ENCODE results near the gene TOR1AIP2.

TOR1AIP2 gene

GRCh38 chr1:179877586-179878265, at the start of gene TOR1AIP2:
Gene TOR1AIP2 (minus strand): TSS chr1:179877803. CDS start chr1:179852665, 25,138 bp downstream.
- peak; percentile 76 to 90 (median 82) for DNase-seq (ENCODE audit: low read depth in 3 of 3)

- DNase-seq (ENCODE audit: low read depth in 3 of 3): no peak
Observed at GRCh38 chr1:179926850-179927205, 49.2 kb upstream of the TOR1AIP2 start.

GRCh38 chr1:179925922-179926849, 48.6 kb upstream of the TOR1AIP2 start:
- no peak for DNase-seq (ENCODE audit: low read depth in 3 of 3)

- DNase-seq (ENCODE audit: low read depth in 3 of 3): no peak
Observed at GRCh38 chr1:179925302-179925701, 47.7 kb upstream of the TOR1AIP2 start.

- no peak for DNase-seq (ENCODE audit: low read depth in 3 of 3)
Observed at GRCh38 chr1:179924268-179924667, 46.7 kb upstream of the TOR1AIP2 start.

- no peak for DNase-seq (ENCODE audit: low read depth in 3 of 3)
Observed at GRCh38 chr1:179923029-179923428, 45.4 kb upstream of the TOR1AIP2 start.

- no peak for DNase-seq (ENCODE audit: low read depth in 3 of 3)
Observed at GRCh38 chr1:179921981-179922872, 44.6 kb upstream of the TOR1AIP2 start.

GRCh38 chr1:179921472-179921871, 43.9 kb upstream of the TOR1AIP2 start:
- no peak for DNase-seq (ENCODE audit: low read depth in 3 of 3)

- no peak for DNase-seq (ENCODE audit: low read depth in 3 of 3)
Observed at GRCh38 chr1:179917601-179918429, 40.2 kb upstream of the TOR1AIP2 start.

- no peak for DNase-seq (ENCODE audit: low read depth in 3 of 3)
Observed at GRCh38 chr1:179911812-179912211, 34.2 kb upstream of the TOR1AIP2 start.

- no peak for DNase-seq (ENCODE audit: low read depth in 3 of 3)
Observed at GRCh38 chr1:179910934-179911333, 33.3 kb upstream of the TOR1AIP2 start.

GRCh38 chr1:179889589-179889988, 12.0 kb upstream of the TOR1AIP2 start:
- DNase-seq (ENCODE audit: low read depth in 3 of 3): no peak

GRCh38 chr1:179888071-179888470, 10.5 kb upstream of the TOR1AIP2 start:
- DNase-seq (ENCODE audit: low read depth in 3 of 3): no peak

GRCh38 chr1:179883745-179884138, 6.1 kb upstream of the TOR1AIP2 start:
- peak; percentile 25 to 53 (median 44) for DNase-seq (ENCODE audit: low read depth in 3 of 3)

- peak in 1 of 3 experiments; percentile 5 for DNase-seq (ENCODE audit: low read depth in 3 of 3)
Observed at GRCh38 chr1:179883040-179883744, 5.6 kb upstream of the TOR1AIP2 start.

GRCh38 chr1:179882253-179883039, 4.8 kb upstream of the TOR1AIP2 start, which contains the start of gene TOR1AIP1:
Gene TOR1AIP1 (plus strand): TSS chr1:179882285. CDS start chr1:179882503, 218 bp downstream.
- peak; percentile 93 to 96 (median 94) for DNase-seq (ENCODE audit: low read depth in 3 of 3)

- DNase-seq (ENCODE audit: low read depth in 3 of 3): no peak
Observed at GRCh38 chr1:179881642-179882252, 4.1 kb upstream of the TOR1AIP2 start.

GRCh38 chr1:179879797-179880196, 2.2 kb upstream of the TOR1AIP2 start:
- DNase-seq (ENCODE audit: low read depth in 3 of 3): no peak

- DNase-seq (ENCODE audit: low read depth in 3 of 3): no peak
Observed at GRCh38 chr1:179876300-179876715, 1.3 kb downstream of the TOR1AIP2 start.
